GM18951 (cell line): ENCODE data around the gene SLX9.

Experiments used
- POLR2A ChIP-seq: IDR thresholded peaks from 4 replicates; pipeline ENCODE4 v1.6.1; 2011; ENCODE audit warnings: mild to moderate bottlenecking; ENCODE audit not compliant: insufficient read length, insufficient read depth; ENCODE audit errors: extremely low read depth
- in situ Hi-C: fragments of 300-500 bp; cut with MboI; formaldehyde crosslinking; loops from one replicate; pipeline ENCODE4 v1.12.0; 2022; ENCODE audit warnings: low sequenced_read_pairs, mixed read lengths, inconsistent platforms; ENCODE audit not compliant: unreplicated experiment

SLX9 gene

DNA sequence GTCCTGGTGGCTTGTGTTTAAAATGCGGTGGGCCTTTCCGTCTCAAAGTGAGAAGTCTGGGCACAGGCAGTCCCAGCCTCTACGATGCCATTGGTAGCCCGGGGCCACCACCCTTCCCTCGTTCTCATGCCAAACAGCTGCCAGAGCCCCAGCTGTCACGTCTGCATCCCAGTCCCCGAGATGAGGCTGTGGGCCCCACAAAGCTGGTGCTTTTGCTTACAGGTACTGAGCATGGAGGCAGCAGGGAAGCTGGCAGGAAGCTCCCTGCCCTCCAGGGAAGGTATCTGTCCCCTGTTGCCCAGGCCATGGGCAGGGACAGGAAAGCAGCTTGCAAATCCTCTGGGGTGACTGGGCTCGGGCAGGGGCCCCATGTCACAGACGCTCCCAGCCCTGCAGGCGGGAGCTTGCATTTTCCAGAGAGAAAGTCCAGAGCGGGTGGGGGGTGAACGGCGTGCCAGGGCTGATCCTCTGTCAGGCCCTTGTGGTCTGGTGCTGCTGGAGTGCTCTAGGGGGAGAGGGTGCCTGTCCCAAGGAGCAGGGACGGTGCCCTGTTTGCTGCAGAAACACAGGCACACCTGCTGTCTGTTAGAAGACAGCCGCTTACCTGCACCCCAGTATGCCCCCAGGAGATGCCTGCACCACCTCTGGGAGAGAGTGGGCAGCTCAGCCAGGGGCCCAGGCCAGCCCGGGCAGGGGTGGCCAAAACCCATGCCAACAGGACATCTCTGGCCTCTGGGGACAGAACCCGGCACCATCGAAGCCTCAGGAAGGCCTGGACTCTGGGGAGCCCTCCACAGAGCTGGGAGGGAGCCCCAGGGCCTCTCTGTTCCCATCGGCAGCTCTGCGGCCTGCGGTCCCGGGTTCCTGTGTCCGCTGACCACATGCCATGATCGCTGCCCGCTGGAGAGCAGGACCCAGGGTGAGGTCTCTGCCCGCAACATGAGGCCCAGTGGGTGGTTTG lies 45.9 kb downstream of the SLX9 start:
- TF ChIP-seq POLR2A = no peak
- in situ Hi-C loops = no loop called here

GRCh38 chr21:44986471-44987291 lies 46.9 kb downstream of the SLX9 start:
- in situ Hi-C loops = no loop called here
- TF ChIP-seq POLR2A = no peak

DNA sequence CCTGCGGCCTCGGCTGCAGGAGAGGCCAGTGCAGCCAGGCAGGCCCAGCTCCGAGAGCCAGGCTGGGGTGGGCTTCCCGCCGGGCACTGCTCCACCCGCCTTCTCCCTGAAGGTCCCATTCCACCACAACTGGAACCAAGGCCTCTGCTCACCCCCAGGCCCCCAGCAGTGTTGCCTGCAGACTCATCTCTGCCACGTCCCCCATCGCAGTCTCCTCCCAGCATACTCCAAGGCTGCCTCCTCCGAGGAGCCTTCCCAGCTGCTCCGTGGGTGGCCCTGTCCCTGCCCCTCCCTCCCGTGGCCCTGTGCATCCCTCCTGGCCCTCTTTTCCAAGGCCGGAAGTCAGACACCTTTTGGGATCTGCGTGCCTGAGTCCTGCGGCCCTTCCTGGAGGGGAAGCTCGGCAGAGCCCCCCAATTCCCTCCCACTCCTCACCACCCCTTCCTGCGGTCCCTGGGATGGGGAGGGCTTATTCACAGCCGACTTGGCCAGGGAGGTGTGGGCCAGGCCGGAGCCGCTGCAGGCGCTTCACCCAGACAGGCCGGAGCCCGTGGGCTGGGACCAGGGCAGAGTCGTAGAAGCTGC lies 47.6 kb downstream of the SLX9 start:
- in situ Hi-C loops = no loop called here
- TF ChIP-seq POLR2A = no peak

DNA sequence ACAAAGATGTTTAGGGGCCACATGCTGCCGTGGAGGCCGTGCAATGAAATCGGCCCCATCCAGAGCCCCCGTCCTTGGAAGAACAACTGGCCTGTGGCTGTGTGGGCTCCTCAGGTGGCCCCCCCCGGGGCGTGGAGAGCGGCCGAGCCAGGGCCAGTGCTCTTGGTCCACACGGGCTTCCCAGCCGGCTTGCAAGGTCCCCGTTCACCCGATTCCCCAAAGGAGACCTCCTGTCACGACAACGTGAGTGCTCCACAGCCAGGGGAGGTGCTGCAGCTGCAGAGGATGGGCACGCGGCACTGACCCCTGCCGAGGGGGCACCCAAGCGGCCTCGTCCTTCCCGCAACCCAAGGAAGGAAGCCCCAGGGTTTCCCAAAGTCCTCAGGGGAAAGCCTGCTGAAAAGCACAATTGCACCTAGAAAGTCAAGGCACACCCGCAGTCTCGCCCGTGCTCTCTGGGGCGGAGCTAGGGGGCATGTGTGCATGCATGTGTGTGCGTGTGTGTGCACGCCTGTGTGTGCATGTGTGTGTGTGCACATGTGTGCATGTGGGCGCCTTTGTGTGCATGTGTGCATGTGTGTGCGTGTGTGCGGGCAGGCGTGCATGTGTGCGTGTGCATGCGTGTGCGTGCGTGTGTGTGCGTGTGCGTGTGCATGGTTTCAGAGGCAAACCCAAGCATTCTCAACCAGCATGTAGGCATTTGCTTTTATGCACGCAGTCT lies 48.2 kb downstream of the SLX9 start:
- TF ChIP-seq POLR2A = no peak
- in situ Hi-C loops = no loop called here

DNA sequence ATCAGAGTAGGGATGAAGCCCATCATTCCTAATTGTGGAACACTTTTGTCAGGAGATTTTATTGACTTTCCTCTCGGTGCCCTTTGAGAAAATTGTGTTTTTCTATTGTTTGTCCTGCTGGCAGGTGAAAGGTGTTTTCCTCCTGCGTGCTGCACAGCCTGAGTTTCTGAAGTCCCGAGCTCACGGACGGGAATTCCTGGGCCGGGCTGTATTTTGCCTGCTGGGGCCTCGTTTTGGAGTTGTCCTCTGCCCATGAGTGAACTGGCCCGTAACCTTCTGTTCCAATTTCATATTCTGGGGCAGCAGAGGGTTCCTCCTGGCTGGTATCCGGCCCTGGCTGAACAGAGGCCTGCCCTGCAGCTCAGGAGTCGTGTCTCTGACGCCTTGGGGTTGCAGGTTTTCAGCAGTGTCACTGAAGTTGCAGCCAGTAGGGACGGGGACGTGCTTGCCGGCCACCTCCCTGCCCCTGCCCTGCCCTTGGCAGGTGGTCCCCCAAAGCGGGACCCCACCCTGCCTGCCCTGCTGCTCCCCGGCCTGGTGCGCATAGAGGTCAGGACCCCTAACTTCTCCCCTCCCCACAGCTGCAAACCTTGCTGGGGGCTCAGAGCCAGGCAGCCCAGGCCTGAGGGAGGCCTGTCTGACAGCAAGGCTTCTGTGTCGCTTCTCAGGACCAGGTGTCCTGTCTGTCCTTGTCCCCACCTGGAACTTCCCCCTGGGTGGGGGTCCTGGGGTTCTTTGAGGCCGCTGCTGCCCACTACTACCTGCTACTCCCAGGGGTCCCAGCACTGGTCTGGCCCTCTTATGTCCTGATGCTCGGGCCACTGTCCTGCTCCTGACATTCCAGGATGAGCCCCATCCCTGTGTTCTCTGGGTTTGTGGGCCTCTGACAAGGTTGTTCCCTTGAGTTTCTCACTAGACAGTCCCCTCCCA lies 49.0 kb downstream of the SLX9 start:
- in situ Hi-C loops = no loop called here
- no peak for TF ChIP-seq POLR2A

DNA sequence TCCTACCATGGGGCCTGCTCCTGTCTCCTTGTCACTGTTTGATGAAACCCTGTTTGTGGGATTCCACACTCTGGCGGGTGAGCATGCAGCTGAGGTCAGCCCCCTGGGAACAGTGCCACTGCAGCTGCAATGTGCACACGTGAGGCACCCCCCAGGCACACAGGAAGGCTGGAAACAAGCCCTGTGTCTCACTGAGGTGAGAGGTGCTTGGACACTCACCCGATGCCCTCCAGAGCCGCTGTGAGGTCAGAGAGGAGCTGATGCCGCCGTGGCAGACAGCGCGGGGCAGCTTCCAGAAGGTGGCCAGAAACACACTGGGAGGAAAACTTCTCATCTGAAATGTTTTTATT lies 49.7 kb downstream of the SLX9 start:
- no peak for TF ChIP-seq POLR2A
- in situ Hi-C loops = no loop called here

DNA sequence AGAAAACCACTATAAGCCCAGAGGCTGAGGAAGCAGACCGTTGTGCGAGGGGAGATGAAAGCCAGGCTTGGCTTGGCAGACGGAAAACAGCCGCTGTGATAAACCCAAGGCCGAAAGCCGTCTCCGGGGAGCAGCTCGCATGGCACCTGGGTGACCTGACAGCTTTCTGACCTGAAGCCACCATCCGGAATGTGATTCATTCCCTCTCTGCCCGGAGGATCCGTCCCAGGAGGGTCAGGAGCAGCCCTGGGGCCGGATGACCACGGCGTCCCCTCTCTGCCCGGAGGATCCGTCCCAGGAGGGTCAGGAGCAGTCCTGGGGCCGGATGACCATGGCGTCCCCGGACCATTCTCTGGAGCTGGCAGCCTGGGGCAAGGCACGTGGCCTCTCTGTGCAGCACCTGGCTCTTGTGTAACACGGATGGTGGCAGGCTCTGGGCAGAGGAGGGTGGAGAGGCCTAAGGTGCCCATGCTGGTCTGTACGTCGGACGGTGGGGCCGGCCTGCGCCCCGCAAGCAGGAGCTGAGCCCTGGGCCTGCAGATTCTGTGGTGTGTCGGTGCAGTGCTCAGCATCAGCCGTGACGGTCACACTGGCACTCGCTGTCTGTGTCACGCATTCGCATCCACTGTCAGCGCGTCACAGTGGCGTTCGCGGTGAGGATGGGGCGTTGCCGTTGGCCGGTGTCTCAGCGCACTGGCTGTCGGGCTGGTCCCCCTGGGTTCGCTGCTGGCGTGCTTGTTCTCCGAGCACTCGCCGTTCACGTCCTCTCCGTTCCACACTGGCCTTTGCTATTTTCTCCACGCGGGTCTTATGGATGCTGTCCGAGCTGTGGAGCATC lies 50.3 kb downstream of the SLX9 start:
- no peak for TF ChIP-seq POLR2A
- in situ Hi-C loops = no loop called here

- no peak for TF ChIP-seq POLR2A
- in situ Hi-C loops = no loop called here
Observed at GRCh38 chr21:44990921-44991320, 51.1 kb downstream of the SLX9 start.

DNA sequence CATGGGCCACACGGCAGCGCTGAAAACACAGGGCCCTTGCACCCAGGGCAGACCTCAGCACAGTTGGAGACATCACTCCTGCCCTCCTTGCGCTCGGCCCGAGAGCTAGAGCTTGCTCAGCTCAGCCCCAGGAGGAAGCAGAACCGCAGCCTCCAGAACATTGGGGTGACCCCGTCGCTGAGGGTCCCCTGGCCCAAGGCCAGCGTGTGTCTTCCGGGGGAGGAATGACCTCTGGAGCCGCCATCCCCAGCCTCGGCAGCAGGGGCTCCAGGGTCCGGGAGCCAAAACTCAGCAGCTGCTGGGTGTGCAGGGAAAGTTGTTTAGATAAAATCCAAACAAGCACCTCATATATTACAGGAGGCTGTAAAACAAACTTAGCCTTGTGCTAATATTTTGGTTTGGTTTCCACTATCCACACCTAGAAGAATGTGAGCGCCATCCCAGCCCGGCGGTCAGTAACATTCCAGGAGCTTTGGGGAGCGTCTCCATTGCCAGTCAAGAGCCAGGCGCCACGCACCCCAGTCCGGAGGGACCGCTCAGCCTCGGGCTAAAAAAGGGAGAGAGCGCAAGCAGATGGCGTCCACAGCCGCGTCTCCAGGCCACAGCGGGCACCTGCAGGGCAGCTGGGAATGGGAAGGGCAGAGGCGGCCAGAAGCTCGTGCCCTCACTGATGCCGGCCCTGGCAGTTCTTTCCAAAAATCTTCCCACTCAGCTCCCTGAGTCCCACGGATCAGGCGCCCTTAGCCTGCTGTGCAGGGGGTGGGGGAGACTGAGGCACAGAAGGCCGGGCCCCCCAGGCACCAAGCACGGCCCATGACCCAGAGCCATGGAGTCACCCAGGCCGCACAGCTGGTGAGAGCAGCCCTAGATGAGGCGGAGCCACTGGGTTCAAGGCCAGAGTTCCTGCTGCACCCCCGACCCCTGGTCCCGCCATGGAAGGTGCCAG lies 52.0 kb downstream of the SLX9 start:
- in situ Hi-C loops = no loop called here
- no peak for TF ChIP-seq POLR2A

- in situ Hi-C loops = no loop called here
- no peak for TF ChIP-seq POLR2A
Observed at GRCh38 chr21:44992608-44993031, 52.8 kb downstream of the SLX9 start.

DNA sequence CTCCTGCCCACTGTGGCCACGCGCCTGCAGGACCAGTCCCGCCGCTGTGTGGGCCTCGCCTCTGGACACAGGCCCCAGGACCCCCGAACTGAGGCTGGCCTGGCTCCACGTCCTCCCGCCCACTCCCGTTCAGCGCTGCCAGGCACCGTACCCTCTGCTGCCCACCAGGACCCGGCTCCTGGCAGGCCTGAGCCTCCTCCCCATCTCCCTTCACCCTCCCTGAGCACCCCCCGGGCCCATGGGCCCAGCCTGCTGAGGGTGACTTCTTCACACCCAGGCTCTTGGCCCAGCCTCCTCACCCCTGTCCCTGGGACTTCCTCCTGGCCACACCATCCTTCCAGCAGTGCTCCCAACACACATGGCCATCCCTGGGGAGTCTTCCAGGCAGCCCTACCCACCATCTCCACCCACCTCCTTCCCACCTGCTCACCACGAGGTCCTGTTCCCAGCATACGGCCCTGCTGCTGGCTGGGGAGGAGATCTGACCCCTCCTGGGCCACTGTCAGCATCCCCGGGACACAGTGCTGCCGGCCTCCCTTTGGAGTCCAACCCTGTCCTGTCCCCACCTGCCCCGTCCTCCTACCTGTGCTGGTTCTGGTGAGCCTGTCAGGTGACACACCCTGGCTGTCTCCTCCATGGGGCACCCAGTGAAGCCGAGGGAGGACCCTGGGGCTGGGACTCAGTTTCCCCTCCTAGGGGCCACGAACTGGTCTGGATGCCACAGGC lies 53.7 kb downstream of the SLX9 start:
- in situ Hi-C loops = no loop called here
- TF ChIP-seq POLR2A = no peak
